PC-3 (cell line): ENCODE measurements around the gene TBC1D24. TPM values are rescaled to one million over a fixed set of nuclear protein-coding genes. Genes with fewer than 3 reads are reported as not detected.
A peak's percentile ranks its signal among the peaks of the same experiment; 100 is the strongest.

Experiments
- ATAC-seq: fragments of 200-7000 bp; cut with Tn5 transposase; 2 replicates; pipeline ENCODE4 v1.9.1; 2020; ENCODE audit warnings: mild to moderate bottlenecking, moderate library complexity
- BruUV-seq: library from RNA; stranded (reverse); fragments of 400-500 nt; replicated peaks from 2 replicates; lab custom pipeline; 2021; lab: Mats Ljungman, UMichigan
- CTCF ChIA-PET: fragments of 300-600 bp; sonication (Branson Sonifier 250); formaldehyde crosslinking; loops from one replicate; lab custom pipeline; 2022; ENCODE audit warnings: antibody characterized with exemption; lab: Charles Lee
- POLR2A ChIA-PET: fragments of 300-600 bp; sonication (Branson Sonifier 250); formaldehyde crosslinking; loops from one replicate; lab custom pipeline; 2022; ENCODE audit warnings: antibody characterized with exemption; ENCODE audit not compliant: unreplicated experiment; lab: Charles Lee
- DNase-seq: peaks from one replicate; pipeline ENCODE4 v3.0.0-alpha.2; 2015
- H2AFZ ChIP-seq: fragments of 300-600 bp; sonication (generic); 2 replicates; pipeline ENCODE4 v1.6.0; 2016; ENCODE audit warnings: antibody characterized with exemption, low read length
- H3F3A ChIP-seq: fragments of 300-600 bp; sonication (generic); one replicate; pipeline ENCODE4 v1.6.0; 2017; ENCODE audit warnings: antibody characterized with exemption, low read length, control low read depth, mild to moderate bottlenecking; ENCODE audit not compliant: unreplicated experiment
- H3K27ac ChIP-seq: fragments of 300-600 bp; sonication (generic); 2 replicates; pipeline ENCODE4 v1.5.1; 2016; ENCODE audit warnings: mild to moderate bottlenecking, low read length
- H3K27me3 ChIP-seq: fragments of 300-600 bp; sonication (generic); 2 replicates; pipeline ENCODE4 v1.6.1; 2016; ENCODE audit warnings: low read length, mixed read lengths
- H3K36me3 ChIP-seq: fragments of 300-600 bp; sonication (generic); 2 replicates; pipeline ENCODE4 v1.6.1; 2016; ENCODE audit warnings: low read depth, mixed run types, low read length, mixed read lengths
- H3K4me1 ChIP-seq: fragments of 300-600 bp; sonication (generic); 2 replicates; pipeline ENCODE4 v1.5.1; 2016; ENCODE audit warnings: low read length; ENCODE audit not compliant: insufficient read depth
- H3K4me2 ChIP-seq: fragments of 300-600 bp; sonication (generic); 2 replicates; pipeline ENCODE4 v1.6.0; 2016; ENCODE audit warnings: low read length
- H3K4me3 ChIP-seq: fragments of 300-600 bp; sonication (generic); 2 replicates; pipeline ENCODE4 v1.5.1; 2016; ENCODE audit warnings: mild to moderate bottlenecking, low read length, mixed read lengths
- H3K79me2 ChIP-seq: fragments of 300-600 bp; sonication (generic); 2 replicates; pipeline ENCODE4 v1.6.1; 2017; ENCODE audit warnings: low read length, mixed read lengths
- H3K9ac ChIP-seq: fragments of 300-600 bp; sonication (generic); 2 replicates; pipeline ENCODE4 v1.6.0; 2016; ENCODE audit warnings: mild to moderate bottlenecking, low read length
- H3K9me2 ChIP-seq: fragments of 300-600 bp; sonication (generic); replicated peaks from 2 replicates; pipeline ENCODE4 v1.6.1; 2016; ENCODE audit warnings: mixed run types, low read length, mixed read lengths
- H3K9me3 ChIP-seq: fragments of 300-600 bp; sonication (generic); 2 replicates; pipeline ENCODE4 v1.6.1; 2016; ENCODE audit warnings: low read length, mixed read lengths
- H4K20me1 ChIP-seq: fragments of 300-600 bp; sonication (generic); 2 replicates; pipeline ENCODE4 v1.6.1; 2016; ENCODE audit warnings: low read length, mixed read lengths
- CTCF ChIP-seq: fragments of 300-600 bp; sonication (generic); conservative IDR thresholded peaks from 2 replicates; pipeline ENCODE4 v1.5.1; 2017; ENCODE audit warnings: antibody characterized with exemption, low read depth, mild to moderate bottlenecking, low read length
- EZH2 ChIP-seq: fragments of 300-600 bp; sonication (generic); IDR thresholded peaks from one replicate; pipeline ENCODE4 v1.6.1; 2017; ENCODE audit warnings: antibody characterized with exemption, mild to moderate bottlenecking, low read length; ENCODE audit not compliant: unreplicated experiment
- EZH2phosphoT487 ChIP-seq: fragments of 300-600 bp; sonication (generic); IDR thresholded peaks from 2 replicates; pipeline ENCODE4 v1.6.1; 2018; ENCODE audit warnings: mild to moderate bottlenecking, antibody characterized with exemption, low read length, borderline replicate concordance
- intact Hi-C: fragments of 100-400 bp; cut with micrococcal nuclease; formaldehyde crosslinking; loops from 2 replicates; pipeline ENCODE4 v1.9.0; 2023
- total RNA-seq: library from RNA; depleted of rRNA; stranded (reverse); fragments of >200 nt; gene quantifications from 2 replicates; pipeline ENCODE4 v1.2.3, GENCODE V29; 2014

Gene TBC1D24
- total RNA-seq, 1 experiment from 2014 or later = 15.2 TPM

DNA sequence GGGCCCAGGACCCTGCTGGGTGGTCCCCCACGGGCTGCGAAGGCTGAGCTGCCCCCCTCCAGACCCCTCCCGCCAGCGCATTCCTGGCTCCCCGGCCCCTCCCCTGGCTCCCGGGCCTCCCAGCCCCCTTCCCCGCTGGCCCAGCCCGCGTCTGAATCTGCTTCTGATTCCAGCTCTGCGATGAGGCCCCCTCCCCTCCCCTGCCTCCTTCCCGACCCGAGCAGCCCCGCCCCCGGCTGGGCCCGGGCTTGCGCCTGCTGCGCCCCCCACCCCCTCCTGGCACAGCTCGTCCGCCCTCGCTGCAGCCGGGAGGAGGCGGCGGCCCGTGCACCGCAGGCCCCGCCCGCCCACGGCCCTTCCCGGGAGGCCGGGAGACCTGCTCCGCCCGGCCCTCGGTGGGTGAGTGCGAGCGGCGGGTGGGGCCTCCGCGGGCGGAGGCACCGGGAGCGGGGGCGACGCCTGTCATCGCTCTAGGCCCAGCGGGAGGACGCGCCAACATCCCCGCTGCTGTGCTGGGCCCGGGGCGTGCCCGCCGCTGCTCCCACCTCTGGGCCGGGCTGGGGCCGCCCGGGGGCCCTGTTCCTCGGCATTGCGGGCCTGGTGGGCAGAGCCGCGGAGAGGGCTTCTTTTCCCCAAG is 3.8 kb upstream of the TBC1D24 start, which contains the start of gene NTN3:
NTN3 (plus strand) TSS at position 282 of the 637 bp plus-strand sequence. CDS start 405 bp downstream, outside the sequence.
- DNase-seq (peak; percentile 6), ATAC-seq (no peak)
- Histone ChIP-seq H3K9me2 (no peaks in the 10 kb centered on the region), H3K9ac (no peak within 1 kb of the TSS), H3F3A (no peaks in the 10 kb centered on the region), H4K20me1 (no peaks in the 10 kb centered on the region), H3K9me3 (no peaks in the 10 kb centered on the region), H3K4me3 (no peak within 1 kb of the TSS; the same call in 1 of the 2 replicates), H2AFZ (no peak within 1 kb of the TSS), H3K27me3 (no peaks in the 10 kb centered on the region), H3K79me2 (peaks cover 7% of the 10 kb centered on the region), H3K4me1 (peaks cover 9% of the 10 kb centered on the region; the same call in 1 of the 2 replicates), H3K36me3 (no peaks in the 10 kb centered on the region), H3K27ac (no peak within 1 kb of the TSS), H3K4me2 (peak within 1 kb of the TSS; percentile 57; the same call in 1 of the 2 replicates)
- TF ChIP-seq EZH2phosphoT487 = no peak
- TF ChIP-seq EZH2 = no peak
- no peak for TF ChIP-seq CTCF
- no TSS peak for BruUV-seq
- intact Hi-C loops = no loop called here
- ChIA-PET CTCF (no interaction called here), POLR2A (no interaction called here)

DNA sequence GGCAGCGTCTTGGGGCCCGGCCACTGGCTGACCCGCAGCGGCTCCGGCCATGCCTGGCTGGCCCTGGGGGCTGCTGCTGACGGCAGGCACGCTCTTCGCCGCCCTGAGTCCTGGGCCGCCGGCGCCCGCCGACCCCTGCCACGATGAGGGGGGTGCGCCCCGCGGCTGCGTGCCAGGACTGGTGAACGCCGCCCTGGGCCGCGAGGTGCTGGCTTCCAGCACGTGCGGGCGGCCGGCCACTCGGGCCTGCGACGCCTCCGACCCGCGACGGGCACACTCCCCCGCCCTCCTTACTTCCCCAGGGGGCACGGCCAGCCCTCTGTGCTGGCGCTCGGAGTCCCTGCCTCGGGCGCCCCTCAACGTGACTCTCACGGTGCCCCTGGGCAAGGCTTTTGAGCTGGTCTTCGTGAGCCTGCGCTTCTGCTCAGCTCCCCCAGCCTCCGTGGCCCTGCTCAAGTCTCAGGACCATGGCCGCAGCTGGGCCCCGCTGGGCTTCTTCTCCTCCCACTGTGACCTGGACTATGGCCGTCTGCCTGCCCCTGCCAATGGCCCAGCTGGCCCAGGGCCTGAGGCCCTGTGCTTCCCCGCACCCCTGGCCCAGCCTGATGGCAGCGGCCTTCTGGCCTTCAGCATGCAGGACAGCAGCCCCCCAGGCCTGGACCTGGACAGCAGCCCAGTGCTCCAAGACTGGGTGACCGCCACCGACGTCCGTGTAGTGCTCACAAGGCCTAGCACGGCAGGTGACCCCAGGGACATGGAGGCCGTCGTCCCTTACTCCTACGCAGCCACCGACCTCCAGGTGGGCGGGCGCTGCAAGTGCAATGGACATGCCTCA is 3.1 kb upstream of the TBC1D24 start:
- intact Hi-C loops = no loop called here
- BruUV-seq = no TSS peak
- H3K9ac ChIP-seq = no peak overlapping the region
- DNase-seq = no peak
- ATAC-seq = no peak
- H3K4me3 ChIP-seq = no peak overlapping the region; the same call in 1 of the 2 replicates
- ChIA-PET CTCF (no interaction called here), POLR2A (no interaction called here)
- no peaks in the 10 kb centered on the region for H4K20me1 ChIP-seq
- H2AFZ ChIP-seq = no peak overlapping the region
- no peaks in the 10 kb centered on the region for H3K27me3 ChIP-seq
- peaks cover 9% of the 10 kb centered on the region; the same call in 1 of the 2 replicates for H3K4me1 ChIP-seq
- H3K9me2 ChIP-seq = no peaks in the 10 kb centered on the region
- no peaks in the 10 kb centered on the region for H3F3A ChIP-seq
- H3K36me3 ChIP-seq = no peaks in the 10 kb centered on the region
- H3K4me2 ChIP-seq = peak overlapping the region; percentile 57; the same call in 1 of the 2 replicates
- TF ChIP-seq EZH2phosphoT487 (no peak), CTCF (no peak)
- peaks cover 14% of the 10 kb centered on the region for H3K79me2 ChIP-seq
- no peak overlapping the region for H3K27ac ChIP-seq
- no peaks in the 10 kb centered on the region for H3K9me3 ChIP-seq
